Activated T-cell treated with anti-CD3 and anti-CD28 coated beads, Interleukin-2, amount 50 U/mL, for 4 hours (primary cell): Measurements from ENCODE around the gene SETD3. TPM values are rescaled to one million over a fixed set of nuclear protein-coding genes. Genes with fewer than 3 reads are reported as not detected.

Experiments
- ATAC-seq, 2 donors: fragments of 200-7000 bp; cut with Tn5 transposase; one replicate each; pipeline ENCODE4 v1.10.0; 2021
- DNase-seq: peaks from one replicate; pipeline ENCODE4 v3.0.0-alpha.2; 2020
- H3K27me3 Mint-ChIP-seq: one replicate; pipeline ENCODE4 v1.8.0; 2021; ENCODE audit warnings: low read depth, mixed read lengths
- H3K36me3 Mint-ChIP-seq: one replicate; pipeline ENCODE4 v1.8.0; 2022; ENCODE audit warnings: mixed read lengths; ENCODE audit not compliant: insufficient read depth
- H3K4me1 Mint-ChIP-seq: one replicate; pipeline ENCODE4 v1.8.0; 2021; ENCODE audit warnings: low read depth, mixed read lengths
- H3K4me3 Mint-ChIP-seq: one replicate; pipeline ENCODE4 v1.8.0; 2021; ENCODE audit warnings: mild to moderate bottlenecking, moderate library complexity, mixed read lengths
- H3K9me3 Mint-ChIP-seq: one replicate; pipeline ENCODE4 v1.8.0; 2021; ENCODE audit warnings: mixed read lengths
- total RNA-seq, 3 donors: library from RNA; stranded (reverse); gene quantifications; one replicate each; pipeline ENCODE4 v1.2.1, GENCODE V29; 2021

SETD3 gene
- total RNA-seq, 3 donors from 2014 or later = 51.8 to 58.1 (median 54.8) TPM

DNA sequence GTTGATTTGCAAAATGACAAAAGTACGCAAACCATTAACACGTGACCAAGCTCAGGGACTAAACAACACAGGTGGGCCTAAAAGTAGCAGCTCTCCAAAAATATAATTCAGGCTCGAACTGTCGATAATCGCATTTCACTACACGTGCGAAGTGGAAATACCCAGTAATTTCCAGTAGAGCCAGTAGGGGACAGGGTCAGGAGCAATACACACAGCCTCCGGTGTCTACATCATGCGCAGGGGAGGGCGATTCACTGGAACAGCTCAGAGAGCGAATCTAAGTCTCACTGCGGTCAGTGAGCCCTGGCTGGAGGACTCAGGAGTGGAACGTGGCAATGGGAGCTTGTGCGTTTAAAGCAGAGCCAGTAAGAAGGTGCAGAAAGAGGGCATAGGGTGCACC, 40.4 kb downstream of the SETD3 start:
- Mint-ChIP-seq H3K4me3 (no peak overlapping the region), H3K4me1 (peaks cover 48% of the 10 kb centered on the region), H3K27me3 (no peaks in the 10 kb centered on the region), H3K36me3 (peaks cover 51% of the 10 kb centered on the region), H3K9me3 (no peaks in the 10 kb centered on the region)
- ATAC-seq = no peak
- no peak for DNase-seq

DNA sequence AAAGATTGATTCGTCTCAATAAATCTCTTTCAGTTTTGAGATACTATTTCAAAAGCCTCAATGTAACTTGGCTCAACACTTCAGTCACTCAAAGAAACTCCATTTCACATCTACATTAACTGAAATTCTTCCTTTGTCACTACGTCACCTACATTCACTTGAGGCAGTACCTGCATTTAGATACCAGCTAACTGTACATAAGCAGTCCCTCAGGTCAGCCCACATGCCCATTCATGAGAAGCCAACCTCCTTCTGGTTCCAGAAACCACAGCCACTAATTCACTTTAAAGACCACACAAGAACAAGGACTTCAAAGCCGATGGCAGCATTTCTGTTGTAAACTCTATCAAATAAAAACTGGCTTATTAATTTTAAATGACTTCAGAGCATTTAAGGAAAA, 43.0 kb downstream of the SETD3 start:
- Mint-ChIP-seq H3K36me3 (peaks cover 51% of the 10 kb centered on the region), H3K27me3 (no peaks in the 10 kb centered on the region), H3K4me3 (no peak overlapping the region), H3K4me1 (peaks cover 50% of the 10 kb centered on the region), H3K9me3 (no peaks in the 10 kb centered on the region)
- DNase-seq (no peak), ATAC-seq (no peak)

DNA sequence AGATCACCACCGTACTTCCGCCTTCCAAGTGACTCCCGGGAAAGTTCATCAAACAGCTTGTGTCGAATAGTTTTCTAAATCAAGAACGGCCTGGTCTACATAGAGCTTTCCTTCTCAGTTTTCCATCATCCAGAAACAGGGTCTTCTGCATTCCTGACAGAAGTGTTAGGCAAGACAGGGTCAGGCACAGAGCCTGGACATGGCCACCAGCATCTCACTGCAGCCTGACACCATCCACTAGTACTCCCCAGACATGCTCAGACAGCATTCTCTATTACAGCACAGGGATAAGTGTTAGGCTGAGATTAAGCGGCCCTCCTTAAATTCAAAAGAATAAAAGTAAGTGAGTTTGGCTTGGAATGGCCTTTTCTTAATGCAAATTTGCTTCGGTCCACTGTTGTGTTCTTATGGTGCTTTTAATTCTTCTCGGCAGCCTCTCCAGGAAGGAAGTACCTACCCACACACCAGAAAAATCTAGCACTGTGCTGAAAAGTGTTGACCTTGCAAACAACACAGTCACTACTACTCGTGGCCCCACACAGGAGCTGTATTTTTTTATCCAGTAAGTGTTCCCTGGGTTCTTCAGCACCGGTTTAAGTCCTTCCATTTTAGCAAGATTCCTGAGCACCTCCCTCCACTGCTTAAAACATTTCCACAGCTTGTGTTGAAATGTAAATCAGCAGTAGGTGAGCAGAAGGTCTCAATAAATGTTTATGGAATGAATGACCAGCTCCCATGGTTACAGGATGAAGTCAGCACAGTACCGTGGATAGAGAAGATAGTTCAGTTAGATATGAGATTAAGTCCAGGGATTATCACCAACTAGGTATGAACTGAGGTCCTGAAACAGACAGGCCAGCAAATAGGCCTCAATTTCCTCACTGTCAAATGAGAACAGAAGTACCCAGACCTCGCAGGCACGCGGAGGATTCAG, 44.1 kb downstream of the SETD3 start:
- no peak for DNase-seq
- no peaks in the 10 kb centered on the region for H3K27me3 Mint-ChIP-seq
- peak in 1 of 2 donors; percentile 58 for ATAC-seq
- H3K9me3 Mint-ChIP-seq = no peaks in the 10 kb centered on the region
- H3K36me3 Mint-ChIP-seq = peaks cover 49% of the 10 kb centered on the region
- H3K4me3 Mint-ChIP-seq = peak overlapping the region; percentile 49
- H3K4me1 Mint-ChIP-seq = peaks cover 38% of the 10 kb centered on the region

DNA sequence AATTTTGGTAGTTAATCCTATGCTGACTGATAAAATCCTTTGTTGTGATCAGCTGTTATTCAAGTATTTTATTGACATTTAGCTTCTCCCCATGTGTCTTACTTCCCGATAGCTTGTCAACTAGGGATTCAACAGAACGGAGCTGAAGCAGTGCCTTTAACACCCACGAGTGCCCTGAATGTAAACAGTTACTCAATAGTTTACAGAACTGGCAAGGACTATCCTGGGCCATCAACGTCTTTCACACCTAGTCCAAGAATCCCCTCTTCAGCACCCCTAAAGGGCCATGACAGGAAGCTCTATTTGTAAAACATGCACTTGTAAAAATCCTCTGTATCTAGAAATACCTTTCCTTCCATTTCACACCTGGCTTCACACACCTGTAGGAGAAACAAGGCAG, 45.3 kb downstream of the SETD3 start:
- DNase-seq (no peak), ATAC-seq (no peak)
- no peaks in the 10 kb centered on the region for H3K9me3 Mint-ChIP-seq
- H3K27me3 Mint-ChIP-seq = no peaks in the 10 kb centered on the region
- H3K4me3 Mint-ChIP-seq = no peak overlapping the region
- H3K36me3 Mint-ChIP-seq = peaks cover 51% of the 10 kb centered on the region
- peaks cover 42% of the 10 kb centered on the region for H3K4me1 Mint-ChIP-seq

DNA sequence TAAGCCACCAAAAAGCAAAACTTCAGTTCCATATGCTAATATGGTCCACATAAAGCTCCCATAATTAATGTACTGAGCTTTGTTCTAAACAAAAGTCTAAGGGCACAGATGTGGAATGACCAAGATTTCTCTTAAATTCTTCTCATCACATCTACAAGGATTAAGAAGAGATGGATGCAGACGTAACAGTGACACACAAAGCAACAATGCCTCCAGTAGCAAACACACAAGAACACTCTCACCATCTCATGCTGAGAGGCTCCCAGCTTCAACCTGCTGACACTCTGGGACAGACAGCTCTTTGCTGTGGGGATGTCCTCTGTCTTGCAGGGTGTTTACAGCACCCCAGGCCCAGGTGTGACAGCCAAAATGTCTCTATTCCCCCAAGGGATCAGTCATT, 48.2 kb downstream of the SETD3 start:
- H3K4me1 Mint-ChIP-seq = peaks cover 33% of the 10 kb centered on the region
- H3K4me3 Mint-ChIP-seq = no peak overlapping the region
- no peak for ATAC-seq
- H3K27me3 Mint-ChIP-seq = no peaks in the 10 kb centered on the region
- peaks cover 68% of the 10 kb centered on the region for H3K36me3 Mint-ChIP-seq
- no peak for DNase-seq
- peaks cover 10% of the 10 kb centered on the region for H3K9me3 Mint-ChIP-seq

DNA sequence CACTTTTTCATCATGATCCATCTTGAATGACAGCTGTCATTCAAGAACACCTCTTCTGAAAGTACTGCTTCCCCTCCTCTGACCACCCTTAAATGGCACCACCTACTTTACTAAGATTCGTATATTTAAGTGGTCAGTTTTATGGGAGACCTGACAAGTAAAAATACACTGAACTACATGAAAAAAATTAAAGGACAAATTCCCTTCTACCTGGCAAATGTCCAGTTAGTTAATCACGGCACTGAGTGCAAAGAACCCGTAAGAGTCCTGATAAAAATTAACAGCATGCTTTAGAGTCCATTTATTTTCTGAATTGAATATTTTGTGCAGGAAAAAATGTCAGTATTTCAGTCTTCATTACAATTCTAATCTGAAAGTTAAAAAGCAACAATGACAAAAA, 48.7 kb downstream of the SETD3 start:
- H3K36me3 Mint-ChIP-seq = peaks cover 64% of the 10 kb centered on the region
- DNase-seq (no peak), ATAC-seq (no peak)
- H3K4me1 Mint-ChIP-seq = peaks cover 28% of the 10 kb centered on the region
- peaks cover 10% of the 10 kb centered on the region for H3K9me3 Mint-ChIP-seq
- H3K27me3 Mint-ChIP-seq = no peaks in the 10 kb centered on the region
- no peak overlapping the region for H3K4me3 Mint-ChIP-seq

DNA sequence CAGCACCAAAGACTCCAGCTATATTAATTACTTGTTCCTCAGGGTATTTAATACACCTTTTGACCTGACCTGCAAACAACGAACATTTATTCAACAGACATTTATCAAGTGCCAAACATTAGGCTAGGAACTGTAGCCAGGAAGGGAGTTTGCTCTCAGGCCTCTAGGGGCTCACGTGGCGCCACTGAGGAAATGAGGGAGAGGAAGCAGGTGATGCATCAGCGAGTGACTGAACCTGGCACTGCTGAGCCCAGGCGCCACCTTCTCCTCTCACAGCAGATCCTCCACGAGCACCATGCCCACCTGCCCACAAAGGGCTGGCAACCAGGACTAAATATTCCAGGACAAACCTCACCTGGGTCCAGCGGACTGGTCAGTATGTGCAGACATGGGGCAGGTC, 50.2 kb downstream of the SETD3 start:
- H3K36me3 Mint-ChIP-seq = peaks cover 58% of the 10 kb centered on the region
- H3K27me3 Mint-ChIP-seq = no peaks in the 10 kb centered on the region
- DNase-seq (no peak), ATAC-seq (peak; percentile 53 to 69)
- peaks cover 10% of the 10 kb centered on the region for H3K9me3 Mint-ChIP-seq
- peaks cover 17% of the 10 kb centered on the region for H3K4me1 Mint-ChIP-seq
- no peak overlapping the region for H3K4me3 Mint-ChIP-seq

DNA sequence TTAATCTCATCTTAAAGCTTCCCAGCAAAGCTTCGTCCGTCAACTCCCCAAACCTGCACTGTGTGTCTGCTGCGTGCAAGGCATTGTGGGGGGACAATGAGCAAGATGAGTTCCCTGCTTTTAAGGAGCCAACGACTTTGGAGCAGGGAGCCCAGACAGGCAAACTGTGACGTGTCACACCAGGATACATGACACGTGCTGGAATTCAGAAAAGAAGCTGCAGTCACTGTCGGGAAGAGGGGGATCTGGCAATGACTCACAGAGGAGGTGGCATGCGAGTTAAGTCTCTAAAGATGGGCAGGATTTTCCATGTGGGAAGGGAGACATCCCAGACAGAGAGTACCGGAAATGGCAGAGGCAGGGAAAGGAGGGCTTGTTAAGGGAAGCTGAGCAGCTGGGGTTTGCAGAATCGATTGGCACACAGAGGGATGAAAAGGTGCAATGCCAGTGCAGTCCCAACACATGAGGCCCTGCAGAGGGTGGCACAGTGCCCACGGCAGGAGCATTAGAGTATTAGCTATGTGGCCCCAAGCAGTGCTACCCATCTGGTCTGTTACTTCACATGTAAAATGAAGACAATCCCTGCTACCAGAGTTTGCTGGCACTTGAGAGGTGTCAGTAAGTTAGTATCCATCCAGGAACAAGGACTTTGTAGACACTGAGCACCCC, 52.9 kb downstream of the SETD3 start:
- Mint-ChIP-seq H3K4me3 (no peak overlapping the region), H3K27me3 (no peaks in the 10 kb centered on the region), H3K36me3 (peaks cover 48% of the 10 kb centered on the region), H3K9me3 (peaks cover 10% of the 10 kb centered on the region), H3K4me1 (peaks cover 26% of the 10 kb centered on the region)
- no peak for ATAC-seq
- no peak for DNase-seq

DNA sequence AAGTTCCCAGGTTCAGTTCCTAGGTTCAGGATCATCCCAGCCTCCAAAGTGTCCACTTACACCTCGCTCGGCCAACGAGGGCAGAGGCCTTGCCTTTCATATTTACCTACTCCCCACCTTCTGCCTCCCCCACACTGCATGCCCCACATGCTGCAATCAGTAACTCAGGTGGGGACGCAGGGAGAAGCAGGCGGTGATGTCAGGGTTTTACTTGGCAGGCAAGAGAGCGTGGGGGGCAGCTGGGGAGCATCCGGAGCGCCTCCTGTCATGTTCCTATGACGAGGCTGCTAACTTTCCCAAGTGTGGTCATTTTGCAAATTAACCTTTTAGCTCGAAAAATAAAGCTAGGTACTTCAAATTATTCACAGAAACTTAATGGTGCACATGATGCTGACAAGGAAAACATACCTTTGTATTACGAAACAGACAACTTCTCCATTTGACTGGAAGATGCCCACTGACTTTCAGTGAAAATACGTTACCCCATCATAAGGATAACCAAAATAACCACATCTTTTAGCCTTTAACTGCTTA, 53.8 kb downstream of the SETD3 start:
- Mint-ChIP-seq H3K4me1 (peaks cover 26% of the 10 kb centered on the region), H3K36me3 (peaks cover 43% of the 10 kb centered on the region), H3K4me3 (no peak overlapping the region), H3K27me3 (no peaks in the 10 kb centered on the region), H3K9me3 (peaks cover 10% of the 10 kb centered on the region)
- no peak for DNase-seq
- ATAC-seq = no peak

DNA sequence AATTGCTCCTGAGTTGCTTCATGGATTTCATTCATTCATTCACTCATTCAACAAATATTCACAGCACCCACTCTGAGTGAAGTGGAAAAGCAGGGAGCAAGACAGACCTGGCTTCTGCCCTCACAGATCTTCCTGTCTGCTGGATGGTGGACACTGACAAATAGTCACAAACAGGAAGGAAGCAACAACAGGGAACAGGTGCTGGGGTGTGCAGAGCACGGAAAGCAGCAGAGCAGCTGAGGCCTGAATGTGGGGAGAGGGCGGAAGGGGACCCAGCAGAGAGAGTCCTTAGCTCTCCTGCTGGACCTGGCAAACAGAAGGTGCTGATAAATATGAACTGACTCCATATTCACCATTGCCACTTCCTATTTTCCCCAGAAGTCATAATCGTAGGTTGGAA, 54.4 kb downstream of the SETD3 start:
- Mint-ChIP-seq H3K36me3 (peaks cover 42% of the 10 kb centered on the region), H3K27me3 (no peaks in the 10 kb centered on the region), H3K4me3 (no peak overlapping the region), H3K4me1 (peaks cover 26% of the 10 kb centered on the region), H3K9me3 (peaks cover 10% of the 10 kb centered on the region)
- DNase-seq = no peak
- ATAC-seq = no peak

DNA sequence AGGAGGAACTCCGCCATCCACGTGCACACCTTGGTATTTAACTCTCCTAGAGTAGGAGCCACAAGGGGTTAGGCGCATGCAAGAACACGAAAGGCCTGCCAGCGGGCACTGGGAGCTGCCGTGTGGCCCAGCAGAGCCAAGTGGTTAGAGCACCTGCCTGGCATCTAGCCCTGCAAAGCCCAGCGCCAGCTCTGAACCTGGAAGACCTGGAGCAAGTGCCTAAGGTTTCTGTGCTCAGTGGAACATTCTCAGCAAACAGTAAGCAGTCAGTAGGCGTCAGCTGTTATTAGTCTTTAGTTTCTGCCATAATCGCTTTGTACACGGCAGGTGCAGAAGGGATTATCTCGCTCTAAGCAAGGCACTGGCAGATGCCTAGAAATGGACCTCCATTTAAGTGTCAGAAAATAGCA, 55.4 kb downstream of the SETD3 start:
- Mint-ChIP-seq H3K36me3 (peaks cover 32% of the 10 kb centered on the region), H3K9me3 (peaks cover 10% of the 10 kb centered on the region), H3K4me1 (peaks cover 20% of the 10 kb centered on the region), H3K4me3 (no peak overlapping the region), H3K27me3 (no peaks in the 10 kb centered on the region)
- DNase-seq (no peak), ATAC-seq (no peak)

DNA sequence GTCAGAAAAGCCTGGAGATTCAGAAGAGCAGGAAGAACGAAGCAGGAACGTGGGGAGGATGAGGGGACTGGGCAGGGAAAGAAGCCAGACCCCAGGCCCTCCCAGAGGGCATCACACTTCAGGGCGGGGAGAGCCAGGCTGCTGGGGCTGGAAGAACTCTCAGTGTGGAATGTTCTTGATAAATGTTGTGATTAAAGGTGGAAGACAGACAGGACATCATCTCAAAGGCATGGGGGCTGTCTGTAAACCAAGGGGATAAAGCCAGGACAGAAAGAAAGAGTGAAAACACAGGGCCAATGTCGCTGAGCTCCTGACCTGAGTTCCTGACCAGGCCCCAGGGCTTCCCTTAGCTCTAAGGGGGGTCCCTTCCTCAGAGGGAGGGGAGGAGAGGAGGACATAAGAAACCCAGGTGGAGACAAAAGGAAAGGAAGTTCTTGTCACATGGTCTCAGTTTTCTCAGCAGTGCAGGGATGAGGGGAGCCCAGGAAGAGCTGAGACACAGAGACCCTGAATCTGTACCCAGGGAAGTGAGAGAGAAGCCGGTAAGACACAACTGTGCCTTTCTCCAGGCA, 56.3 kb downstream of the SETD3 start:
- Mint-ChIP-seq H3K36me3 (peaks cover 29% of the 10 kb centered on the region), H3K9me3 (peaks cover 10% of the 10 kb centered on the region), H3K27me3 (no peaks in the 10 kb centered on the region), H3K4me3 (no peak overlapping the region), H3K4me1 (peaks cover 20% of the 10 kb centered on the region)
- no peak for DNase-seq
- ATAC-seq = no peak

DNA sequence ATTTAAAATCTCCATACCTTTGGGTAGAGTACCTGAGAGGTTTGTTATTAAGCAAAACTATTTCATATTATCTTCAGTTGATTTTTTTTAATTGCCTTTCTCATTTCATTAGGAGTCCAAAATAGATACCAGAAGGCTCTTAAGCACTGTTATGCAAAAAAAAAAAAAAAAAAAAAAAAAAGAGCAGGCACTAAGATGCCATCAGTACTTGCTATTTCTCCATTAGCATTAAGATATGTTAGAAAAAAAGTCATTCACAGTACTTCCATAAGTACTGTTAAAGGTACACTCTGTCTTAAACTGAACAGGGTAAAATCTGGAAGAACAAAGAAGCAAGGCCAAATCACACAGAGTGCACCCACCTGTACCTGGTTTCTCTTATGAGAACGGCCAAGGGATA, 57.2 kb downstream of the SETD3 start:
- Mint-ChIP-seq H3K36me3 (peaks cover 21% of the 10 kb centered on the region), H3K9me3 (peaks cover 2% of the 10 kb centered on the region), H3K4me1 (peaks cover 18% of the 10 kb centered on the region), H3K27me3 (no peaks in the 10 kb centered on the region), H3K4me3 (no peak overlapping the region)
- ATAC-seq = no peak
- DNase-seq = no peak

DNA sequence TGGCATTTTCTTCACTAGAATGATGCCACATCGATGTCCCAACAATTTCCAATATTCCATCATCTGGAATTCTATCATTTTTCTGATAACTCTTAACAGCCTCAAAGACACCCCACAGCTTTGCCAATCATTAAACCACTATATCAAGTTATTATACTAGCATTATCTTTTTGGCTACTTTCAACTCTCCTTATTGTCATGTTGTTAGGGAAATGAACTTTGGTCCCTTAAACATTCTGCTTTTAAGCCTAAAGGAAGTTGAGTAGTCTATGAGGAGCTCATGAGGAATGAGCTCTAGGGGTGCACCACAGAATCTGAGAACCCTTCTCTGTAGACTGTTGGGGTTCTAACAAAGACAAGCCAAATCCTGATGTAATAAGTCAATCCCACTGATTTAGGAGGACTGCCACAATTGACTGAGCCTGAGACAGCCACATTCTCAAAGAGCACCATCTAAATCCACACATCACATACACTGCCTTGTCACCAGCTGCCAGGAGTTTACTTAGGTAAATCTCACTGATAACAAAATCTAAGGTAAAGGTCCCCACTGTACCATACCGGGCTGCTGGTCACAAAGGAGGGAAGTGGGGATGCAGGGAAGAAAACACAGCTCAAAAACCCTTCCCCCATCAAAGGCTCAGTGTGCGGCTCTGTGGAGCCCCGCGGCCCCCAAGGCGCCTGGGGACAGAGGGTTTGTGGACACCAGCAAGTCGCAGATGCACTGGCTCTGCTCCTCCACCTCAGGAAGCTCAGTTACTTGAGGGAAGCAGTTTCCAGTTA, 58.2 kb downstream of the SETD3 start:
- DNase-seq = no peak
- H3K27me3 Mint-ChIP-seq = no peaks in the 10 kb centered on the region
- H3K36me3 Mint-ChIP-seq = peaks cover 11% of the 10 kb centered on the region
- H3K9me3 Mint-ChIP-seq = no peaks in the 10 kb centered on the region
- H3K4me1 Mint-ChIP-seq = peaks cover 16% of the 10 kb centered on the region
- no peak for ATAC-seq
- H3K4me3 Mint-ChIP-seq = no peak overlapping the region
